ENCODE measurements around the gene DYNLL1.
"Not testable (repeated sequence)": the region's sequence is repeated elsewhere in the genome, so short reads cannot be mapped to it uniquely, and the experiment has no call there.

DYNLL1 gene

DNA sequence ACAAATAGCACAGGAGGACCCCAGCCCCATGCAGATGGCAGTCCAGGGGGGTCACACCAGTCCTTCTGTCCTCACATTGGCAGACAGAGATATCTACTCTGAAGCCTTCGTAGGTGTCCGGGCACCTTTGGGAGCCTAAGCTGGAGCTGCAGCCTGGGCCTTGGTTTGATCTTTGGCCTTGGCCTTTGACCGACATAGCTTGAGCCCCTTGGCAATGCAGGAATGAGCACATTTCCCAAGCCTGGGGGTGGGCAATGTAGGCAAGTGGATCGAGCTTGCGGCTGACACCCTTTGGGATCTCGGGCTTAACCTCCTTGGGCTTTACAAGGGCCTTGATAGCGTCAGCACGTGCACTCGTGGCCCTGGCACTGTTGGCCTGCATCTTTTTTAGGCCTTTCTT, 26.7 kb downstream of the DYNLL1 start:
- DNase-seq = no peak

GRCh38 chr12:120528861-120529525, 33.1 kb downstream of the DYNLL1 start, which contains the start of gene COQ5:
COQ5 (minus strand) TSS chr12:120529158; CDS start chr12:120529141, 17 bp downstream.
- peak; percentile 80 to 81 for DNase-seq

DNA sequence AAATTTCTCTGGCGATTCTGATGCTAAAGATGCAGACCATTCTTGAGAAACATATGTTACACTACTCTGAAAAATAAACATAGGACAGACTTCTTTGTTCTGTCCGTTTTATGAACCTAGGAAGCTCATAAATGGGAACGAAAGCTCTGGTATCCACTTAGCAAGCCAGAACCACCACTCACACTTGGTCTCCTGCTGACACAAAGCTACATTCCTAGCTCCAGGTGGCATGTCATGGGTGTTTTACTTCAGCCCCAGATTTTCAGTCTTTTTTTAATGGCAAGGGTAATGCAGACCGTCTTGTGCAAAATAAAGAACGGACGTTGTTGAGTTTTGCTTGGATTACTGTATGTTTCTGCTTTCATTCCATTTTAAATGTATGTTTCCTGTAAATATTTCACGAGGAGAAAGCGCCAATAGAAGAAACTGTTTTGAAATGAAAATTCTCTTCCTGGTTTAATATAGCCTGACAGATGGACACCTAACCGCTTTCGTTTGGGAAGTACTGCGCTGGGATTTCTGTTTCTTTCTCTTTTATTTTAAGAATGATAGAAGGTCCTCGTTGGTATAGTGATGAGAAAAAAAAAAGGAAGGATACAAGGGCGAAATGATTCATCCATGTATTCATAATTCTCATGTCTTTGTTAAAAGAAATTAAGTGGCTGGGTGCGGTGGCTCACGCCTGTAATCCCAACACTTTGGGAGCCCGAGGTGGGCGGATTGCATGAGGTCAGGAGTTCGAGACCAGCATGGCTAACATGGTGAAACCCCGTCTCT, 33.9 kb downstream of the DYNLL1 start:
- DNase-seq = no peak

DNA sequence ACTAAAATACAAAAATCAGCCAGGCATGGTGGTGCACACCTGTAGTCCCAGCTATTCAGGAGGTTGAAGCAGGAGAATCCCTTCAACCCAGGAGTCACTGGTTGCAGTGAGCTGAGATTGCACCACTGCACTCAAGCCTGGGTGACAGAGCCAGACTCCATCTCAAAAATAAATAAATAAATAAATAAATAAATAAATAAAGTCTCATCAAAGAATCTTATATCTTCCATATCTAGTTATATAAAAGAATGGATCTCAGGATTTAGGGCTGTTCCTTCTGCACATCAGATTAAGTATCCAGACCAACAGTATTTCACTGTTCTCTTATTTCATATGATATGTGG, 34.5 kb downstream of the DYNLL1 start:
- not testable (repeated sequence) for DNase-seq

GRCh38 chr12:120532701-120533238, 36.9 kb downstream of the DYNLL1 start:
- no peak for DNase-seq

DNA sequence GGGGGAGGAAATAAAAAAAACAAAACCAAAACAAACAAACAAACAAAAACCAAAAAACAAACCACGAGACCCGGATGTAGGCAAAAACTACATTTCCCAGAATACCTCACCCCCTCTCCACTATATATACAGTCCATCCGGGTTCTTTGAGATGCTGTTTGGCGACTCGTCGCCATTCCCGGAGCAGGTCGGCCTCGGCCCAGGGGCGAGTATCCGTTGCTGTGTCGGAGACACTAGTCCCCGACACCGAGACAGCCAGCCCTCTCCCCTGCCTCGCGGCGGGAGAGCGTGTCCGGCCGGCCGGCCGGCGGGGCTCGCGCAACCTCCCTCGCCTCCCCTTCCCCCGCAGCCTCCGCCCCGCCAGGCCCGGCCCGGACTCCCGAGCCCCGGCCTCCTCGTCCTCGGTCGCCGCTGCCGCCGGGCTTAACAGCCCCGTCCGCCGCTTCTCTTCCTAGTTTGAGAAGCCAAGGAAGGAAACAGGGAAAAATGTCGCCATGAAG, 38.3 kb downstream of the DYNLL1 start, which contains the start of gene RNF10:
TSS of gene RNF10 (plus strand) at position 154 of the 500 bp plus-strand sequence. CDS start 456 bp downstream, outside the sequence.
- peak; percentile 57 to 64 for DNase-seq

- DNase-seq = peak; percentile 36 to 42
Measured at GRCh38 chr12:120534703-120535655, 39.1 kb downstream of the DYNLL1 start.

- peak in 1 of 2 experiments; percentile 9 for DNase-seq
Measured at GRCh38 chr12:120536064-120536791, 40.3 kb downstream of the DYNLL1 start.

GRCh38 chr12:120537856-120538220, 41.9 kb downstream of the DYNLL1 start:
- DNase-seq = no peak

- no peak for DNase-seq
Measured at GRCh38 chr12:120538281-120539156, 42.6 kb downstream of the DYNLL1 start.

DNA sequence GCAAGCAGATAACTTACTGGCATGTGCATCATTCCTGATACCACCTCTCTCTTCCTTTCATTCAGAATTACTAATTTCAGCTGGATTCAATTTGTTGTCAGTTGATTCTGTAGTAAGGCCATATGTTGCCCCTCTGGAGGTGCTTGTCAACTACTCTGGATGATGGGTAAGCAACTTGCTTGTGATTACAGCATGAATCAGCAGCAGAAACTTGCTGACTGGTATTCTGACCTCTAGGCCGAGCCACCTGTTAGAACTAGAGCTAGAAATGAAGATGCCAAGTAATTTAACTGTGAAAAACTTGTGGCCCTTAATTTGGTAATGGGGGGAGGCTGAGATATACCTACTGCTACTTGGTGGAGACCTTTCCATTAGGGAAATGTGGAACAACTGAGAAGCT, 43.4 kb downstream of the DYNLL1 start:
- no peak for DNase-seq

DNA sequence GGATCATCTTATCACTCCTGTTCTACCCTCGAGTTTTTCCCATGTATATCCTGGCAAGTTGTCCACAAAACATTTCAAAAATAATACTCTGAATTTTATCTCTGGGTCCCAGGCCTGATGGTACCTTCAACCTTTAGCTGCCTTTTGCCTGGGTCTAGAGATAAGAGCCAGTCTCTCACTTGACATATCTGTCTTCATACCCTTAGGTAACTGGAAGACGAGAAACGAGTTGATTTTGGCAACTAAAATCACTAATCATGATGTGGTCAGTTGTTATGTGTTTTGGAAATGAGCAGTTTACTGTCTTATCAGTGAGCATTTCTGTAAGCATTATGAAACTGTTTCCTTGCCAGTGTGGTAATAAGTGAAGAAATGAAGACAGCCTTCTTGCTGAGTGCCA, 44.5 kb downstream of the DYNLL1 start:
- DNase-seq = no peak

DNA sequence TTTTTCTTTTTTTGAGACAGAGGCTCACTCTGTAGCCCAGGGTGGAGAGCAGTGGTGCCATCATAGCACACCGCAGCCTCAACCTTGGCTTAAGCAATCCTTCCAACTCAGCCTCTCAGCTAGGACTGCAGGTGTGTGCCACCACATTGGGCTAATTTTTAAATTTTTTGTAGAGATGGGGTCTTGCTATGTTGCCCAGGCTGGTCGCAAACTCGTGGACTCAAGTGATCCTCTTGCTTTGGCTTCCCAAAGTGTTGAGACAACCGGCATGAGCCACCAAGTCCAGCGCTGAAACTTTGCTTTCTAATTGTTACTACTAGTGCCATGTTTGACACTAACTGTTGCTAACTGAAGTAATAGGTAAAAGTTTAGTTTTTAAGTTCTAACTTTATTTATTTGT, 46.3 kb downstream of the DYNLL1 start:
- no peak for DNase-seq

DNA sequence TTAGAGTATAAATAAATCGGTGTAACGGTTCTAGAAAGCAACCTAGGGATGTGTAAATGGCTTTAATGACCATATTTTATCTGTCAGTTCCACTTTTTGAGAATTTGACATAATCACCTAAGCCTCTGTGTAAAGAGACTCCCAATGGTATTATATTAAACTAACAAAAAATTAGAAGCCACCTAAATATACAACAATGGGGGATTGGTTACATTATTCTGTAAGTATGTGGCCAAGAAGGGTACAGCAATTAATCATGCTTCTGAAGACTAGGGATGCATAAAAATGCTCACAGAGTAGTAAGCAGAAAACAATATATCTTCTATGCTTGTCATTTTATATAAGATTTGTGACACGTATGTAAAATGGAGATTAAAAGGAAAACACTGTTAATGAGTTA, 48.8 kb downstream of the DYNLL1 start:
- no peak for DNase-seq

DNA sequence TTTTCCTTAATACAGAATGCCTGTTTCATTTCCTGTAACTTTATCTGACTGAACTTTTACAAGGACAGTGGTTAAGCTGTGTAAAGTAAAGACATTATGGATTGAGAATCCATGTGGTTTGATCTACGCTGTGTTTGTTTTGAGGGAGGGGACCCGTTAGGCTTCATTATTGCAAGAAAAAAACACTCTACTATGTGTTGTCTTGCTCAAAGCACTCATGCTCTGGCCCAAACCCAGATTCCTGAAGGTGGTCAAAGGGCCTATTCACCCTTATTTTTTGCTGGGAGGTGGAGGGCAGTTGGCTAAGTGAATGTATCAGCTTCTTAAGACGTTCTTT, 50.1 kb downstream of the DYNLL1 start:
- no peak for DNase-seq
